HCT116 (cell line): ENCODE data around the gene RNF186. TPM values are rescaled to one million over a fixed set of nuclear protein-coding genes. Genes with fewer than 3 reads are reported as not detected.

Experiments
- ATAC-seq: fragments of 200-7000 bp; cut with Tn5 transposase; 2 replicates; pipeline ENCODE4 v1.9.1; 2020; ENCODE audit warnings: mild to moderate bottlenecking, moderate library complexity
- BruUV-seq: library from RNA; stranded (reverse); fragments of 400-500 nt; replicated peaks from 2 replicates; lab custom pipeline; 2021; lab: Mats Ljungman, UMichigan
- CTCF ChIA-PET: fragments of 300-600 bp; sonication (Branson Sonifier 250); formaldehyde crosslinking; loops from one replicate; lab custom pipeline; 2021; ENCODE audit warnings: antibody characterized with exemption; lab: Charles Lee
- POLR2A ChIA-PET: fragments of 300-600, 350-600 bp; sonication (Branson Sonifier 250); formaldehyde crosslinking; loops from one replicate; lab custom pipeline; 2021; ENCODE audit warnings: antibody characterized with exemption; lab: Charles Lee
- RAD21 ChIA-PET, 2 experiments: fragments of 300-600 bp; sonication (Branson Sonifier 250); formaldehyde crosslinking; loops; one replicate each; lab custom pipeline; 2023; ENCODE audit warnings: low total read pairs in 2 of 2; ENCODE audit not compliant: uncharacterized antibody in 2 of 2, unreplicated experiment in 2 of 2, low non-redundant PET in 1 of 2; lab: Charles Lee
- DNase-seq: peaks from one replicate; pipeline ENCODE4 v3.0.0-alpha.2; 2010; ENCODE audit warnings: low read depth, low spot score
- H2AFZ ChIP-seq: fragments of 200-600 bp; shearing (Covaris generic), sonication (generic); 2 replicates; pipeline ENCODE4 v1.6.1; 2017; ENCODE audit warnings: low read depth, mixed run types, mixed read lengths, antibody characterized with exemption, low read length; ENCODE audit not compliant: poor library complexity, severe bottlenecking
- H3K27ac ChIP-seq: 2 replicates; pipeline ENCODE4 v1.5.1; 2012; ENCODE audit warnings: low read depth, low read length
- H3K27me3 ChIP-seq: fragments of 200-600 bp; sonication (generic); 2 replicates; pipeline ENCODE4 v1.6.1; 2016; ENCODE audit warnings: mixed run types, low read length, mixed read lengths; ENCODE audit not compliant: insufficient read depth
- H3K36me3 ChIP-seq, 2 experiments: fragments of 200-500 bp in 1 of 2; fragments of 200-600 bp in 1 of 2; sonication (Bioruptor generic) in 1 of 2; sonication (generic) in 1 of 2; 2 replicates each; pipeline versions ENCODE4 v1.5.1 to v1.6.1; 2014 to 2016; ENCODE audit warnings: low read length in 2 of 2, inconsistent platforms in 1 of 2, mixed read lengths in 1 of 2, mixed run types in 1 of 2; ENCODE audit not compliant: insufficient read depth in 2 of 2, control insufficient read depth in 1 of 2
- H3K4me1 ChIP-seq, 2 experiments: fragments of 200-600 bp in 1 of 2; sonication (generic) in 1 of 2; 2 replicates each; pipeline versions ENCODE4 v1.5.1 to v1.6.1; 2012 to 2017; ENCODE audit warnings: low read length in 2 of 2, inconsistent platforms in 1 of 2, mild to moderate bottlenecking in 1 of 2, mixed read lengths in 1 of 2, mixed run types in 1 of 2, moderate library complexity in 1 of 2; ENCODE audit not compliant: insufficient read depth in 2 of 2, control insufficient read depth in 1 of 2
- H3K4me2 ChIP-seq: fragments of 200-600 bp; sonication (generic); 2 replicates; pipeline ENCODE4 v1.6.1; 2017; ENCODE audit warnings: mixed run types, low read length, mixed read lengths
- H3K4me3 ChIP-seq, 2 experiments: fragments of 200-600 bp in 1 of 2; sonication (generic) in 1 of 2; replicated peaks in 1 of 2; 2 replicates each; pipeline ENCODE4 v1.5.1; 2011 to 2016; ENCODE audit warnings: low read length in 2 of 2, control low read depth in 1 of 2, low read depth in 1 of 2, mild to moderate bottlenecking in 1 of 2, mixed read lengths in 1 of 2, mixed run types in 1 of 2
- H3K79me2 ChIP-seq: fragments of 200-600 bp; sonication (generic); 2 replicates; pipeline ENCODE4 v1.6.1; 2017; ENCODE audit warnings: mild to moderate bottlenecking, mixed run types, low read length, moderate library complexity, mixed read lengths; ENCODE audit not compliant: insufficient read depth
- H3K9ac ChIP-seq: fragments of 200-600 bp; sonication (generic); 2 replicates; pipeline ENCODE4 v1.6.1; 2016; ENCODE audit warnings: low read length, mixed read lengths
- H3K9me2 ChIP-seq: fragments of 200-600 bp; sonication (generic), shearing (Covaris generic); 2 replicates; pipeline ENCODE4 v1.6.1; 2017; ENCODE audit warnings: mixed run types, mild to moderate bottlenecking, moderate library complexity; ENCODE audit not compliant: insufficient read depth
- H3K9me3 ChIP-seq, 2 experiments: fragments of 200-500 bp in 1 of 2; fragments of 200-600 bp in 1 of 2; sonication (Bioruptor generic) in 1 of 2; sonication (generic) in 1 of 2; 2 replicates each; pipeline ENCODE4 v1.6.1; 2014 to 2017; ENCODE audit warnings: low read length in 2 of 2, mixed read lengths in 2 of 2, inconsistent platforms in 1 of 2, low read depth in 1 of 2, mild to moderate bottlenecking in 1 of 2, mixed run types in 1 of 2, moderate library complexity in 1 of 2; ENCODE audit not compliant: control insufficient read depth in 1 of 2, insufficient read depth in 1 of 2
- H4K20me1 ChIP-seq: fragments of 200-600 bp; sonication (generic), shearing (Covaris generic); 2 replicates; pipeline ENCODE4 v1.6.1; 2017; ENCODE audit warnings: mixed run types, mild to moderate bottlenecking, moderate library complexity; ENCODE audit not compliant: insufficient read depth
- CEBPB ChIP-seq: IDR thresholded peaks from 2 replicates; pipeline ENCODE4 v1.6.1; 2012; ENCODE audit warnings: low read depth
- EGR1 ChIP-seq: IDR thresholded peaks from 2 replicates; pipeline ENCODE4 v1.6.1; 2012; ENCODE audit warnings: low read depth
- EZH2phosphoT487 ChIP-seq: fragments of 200-600 bp; IDR thresholded peaks from 2 replicates; pipeline ENCODE4 v1.6.1; 2018; ENCODE audit warnings: antibody characterized with exemption, borderline replicate concordance
- MAX ChIP-seq: IDR thresholded peaks from 2 replicates; pipeline ENCODE4 v1.6.1; 2012
- SP1 ChIP-seq: IDR thresholded peaks from 2 replicates; pipeline ENCODE4 v1.6.1; 2012; ENCODE audit warnings: low read depth
- TCF7L2 ChIP-seq: IDR thresholded peaks from 2 replicates; pipeline ENCODE4 v1.7.0; 2011; ENCODE audit warnings: borderline replicate concordance, inconsistent platforms; ENCODE audit not compliant: insufficient read depth, insufficient read length; ENCODE audit errors: extremely low read depth
- ZNF274 ChIP-seq: fragments of 200-500 bp; sonication (Bioruptor generic); IDR thresholded peaks from 2 replicates; pipeline ENCODE4 v1.6.1; 2014; ENCODE audit warnings: mild to moderate bottlenecking, low read depth, low read length, inconsistent platforms
- intact Hi-C: fragments of 100-400 bp; cut with micrococcal nuclease; formaldehyde crosslinking; loops from 2 replicates; pipeline ENCODE4 v1.10.0; 2022
- total RNA-seq: library from RNA; stranded (reverse); gene quantifications from one replicate; pipeline ENCODE4 v1.2.1, GENCODE V29; 2021; ENCODE audit not compliant: unreplicated experiment
- TF ChIP-seq, protein P1 (sequence below): IDR thresholded peaks from 2 replicates; pipeline ENCODE4 v1.6.1; 2011; ENCODE audit warnings: mild to moderate bottlenecking, low read length, moderate library complexity; ENCODE audit not compliant: insufficient replicate concordance; ENCODE audit errors: extremely low read depth

Gene RNF186
- total RNA-seq, 1 experiment from 2014 or later, result not detected

DNA sequence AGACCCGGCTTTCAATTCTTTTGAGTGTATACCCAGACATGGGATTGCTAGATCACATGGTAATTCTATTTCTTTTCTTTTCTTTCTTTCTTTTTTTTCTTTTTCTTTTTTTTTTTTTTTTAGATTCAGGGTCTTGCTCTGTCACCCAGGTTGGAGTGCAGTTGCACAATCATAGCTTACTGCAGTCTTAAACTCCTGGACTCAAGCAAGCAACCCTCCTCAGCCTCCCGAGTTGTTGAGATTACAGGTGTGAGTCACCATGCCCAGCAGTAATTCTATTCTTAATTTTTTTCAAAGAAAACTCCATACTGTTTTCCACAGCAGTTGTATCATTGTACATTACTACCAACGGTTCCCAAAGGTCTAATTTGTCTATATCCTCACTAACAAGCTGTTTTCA lies 13.5 kb upstream of the RNF186 start:
- no peaks in the 10 kb centered on the region for H3K9me2 ChIP-seq
- no peak overlapping the region for H2AFZ ChIP-seq
- intact Hi-C loops, result no loop called here
- BruUV-seq, result no TSS peak
- no peak overlapping the region for H3K9ac ChIP-seq
- TF ChIP-seq CEBPB, result peak; percentile 8; the same call in 1 of the 2 replicates
- TF ChIP-seq ZNF274, result no peak
- no peaks in the 10 kb centered on the region for H3K79me2 ChIP-seq
- ChIA-PET CTCF (no interaction called here), POLR2A (interaction anchor here (0.9 kb wide), 1 partner anchor 53 kb away, joined by 3 read pairs; the partner anchor contains the start of gene OTUD3), RAD21 (no interaction called here)
- no peaks in the 10 kb centered on the region for H4K20me1 ChIP-seq
- H3K4me2 ChIP-seq, result no peak overlapping the region
- H3K9me3 ChIP-seq, result no peaks in the 10 kb centered on the region
- H3K36me3 ChIP-seq, result no peaks in the 10 kb centered on the region
- no peak overlapping the region for H3K4me3 ChIP-seq
- peaks cover 0 to 11% of the 10 kb centered on the region in 2 experiments; a peak in 1 of 4 replicates for H3K4me1 ChIP-seq
- DNase-seq, result no peak
- no peak for ATAC-seq
- no peak overlapping the region for H3K27ac ChIP-seq
- H3K27me3 ChIP-seq, result no peaks in the 10 kb centered on the region

DNA sequence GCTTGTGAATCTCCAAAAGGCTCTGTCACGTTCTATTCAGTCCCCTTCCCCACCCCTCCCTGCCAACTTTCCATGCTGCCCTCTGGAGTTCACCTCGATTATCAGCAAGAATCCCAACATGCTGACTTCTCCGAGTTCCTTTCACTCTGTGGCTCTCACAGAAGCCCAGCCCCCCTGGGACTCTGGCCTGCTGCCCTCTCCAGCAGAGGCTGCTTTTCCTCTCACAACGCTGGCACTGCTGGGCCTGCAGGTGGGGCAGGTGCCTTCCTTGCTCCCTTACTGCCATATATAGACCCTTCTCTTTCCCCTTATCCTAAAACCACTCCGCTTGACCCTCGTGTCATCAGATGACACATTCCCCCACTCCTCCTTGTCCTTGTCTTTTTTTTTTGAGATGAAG lies 10.2 kb upstream of the RNF186 start:
- no peaks in the 10 kb centered on the region for H3K79me2 ChIP-seq
- no TSS peak for BruUV-seq
- no peak overlapping the region for H3K4me3 ChIP-seq
- intact Hi-C loops, result no loop called here
- ChIA-PET POLR2A (no interaction called here), CTCF (no interaction called here), RAD21 (no interaction called here)
- H3K27me3 ChIP-seq, result no peaks in the 10 kb centered on the region
- peak; percentile 61 for ATAC-seq
- H3K9ac ChIP-seq, result no peak overlapping the region
- DNase-seq, result no peak
- H3K36me3 ChIP-seq, result no peaks in the 10 kb centered on the region
- H4K20me1 ChIP-seq, result no peaks in the 10 kb centered on the region
- no peak overlapping the region for H3K4me2 ChIP-seq
- no peaks in the 10 kb centered on the region for H3K9me3 ChIP-seq
- H3K9me2 ChIP-seq, result no peaks in the 10 kb centered on the region
- peaks cover 0 to 11% of the 10 kb centered on the region in 2 experiments; a peak in 1 of 4 replicates for H3K4me1 ChIP-seq
- H2AFZ ChIP-seq, result no peak overlapping the region
- TF ChIP-seq EZH2phosphoT487 (no peak), TCF7L2 (no peak), EGR1 (no peak), MAX (no peak), SP1 (no peak)
- TF ChIP-seq, protein P1, sequence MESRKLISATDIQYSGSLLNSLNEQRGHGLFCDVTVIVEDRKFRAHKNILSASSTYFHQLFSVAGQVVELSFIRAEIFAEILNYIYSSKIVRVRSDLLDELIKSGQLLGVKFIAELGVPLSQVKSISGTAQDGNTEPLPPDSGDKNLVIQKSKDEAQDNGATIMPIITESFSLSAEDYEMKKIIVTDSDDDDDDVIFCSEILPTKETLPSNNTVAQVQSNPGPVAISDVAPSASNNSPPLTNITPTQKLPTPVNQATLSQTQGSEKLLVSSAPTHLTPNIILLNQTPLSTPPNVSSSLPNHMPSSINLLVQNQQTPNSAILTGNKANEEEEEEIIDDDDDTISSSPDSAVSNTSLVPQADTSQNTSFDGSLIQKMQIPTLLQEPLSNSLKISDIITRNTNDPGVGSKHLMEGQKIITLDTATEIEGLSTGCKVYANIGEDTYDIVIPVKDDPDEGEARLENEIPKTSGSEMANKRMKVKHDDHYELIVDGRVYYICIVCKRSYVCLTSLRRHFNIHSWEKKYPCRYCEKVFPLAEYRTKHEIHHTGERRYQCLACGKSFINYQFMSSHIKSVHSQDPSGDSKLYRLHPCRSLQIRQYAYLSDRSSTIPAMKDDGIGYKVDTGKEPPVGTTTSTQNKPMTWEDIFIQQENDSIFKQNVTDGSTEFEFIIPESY, result no peak
- no peak overlapping the region for H3K27ac ChIP-seq
